GM18873 (cell line): ENCODE results near the gene TRDN.

Experiments
- ATAC-seq: cut with Tn5 transposase; IDR thresholded peaks from one replicate; pipeline ENCODE4 v1.9.1; 2021; ENCODE audit warnings: mild to moderate bottlenecking, moderate library complexity, moderate number of reproducible peaks; ENCODE audit not compliant: unreplicated experiment, low FRiP score

Gene TRDN

GRCh38 chr6:123210645-123211044 lies 426.1 kb downstream of the TRDN start:
- no peak for ATAC-seq

DNA sequence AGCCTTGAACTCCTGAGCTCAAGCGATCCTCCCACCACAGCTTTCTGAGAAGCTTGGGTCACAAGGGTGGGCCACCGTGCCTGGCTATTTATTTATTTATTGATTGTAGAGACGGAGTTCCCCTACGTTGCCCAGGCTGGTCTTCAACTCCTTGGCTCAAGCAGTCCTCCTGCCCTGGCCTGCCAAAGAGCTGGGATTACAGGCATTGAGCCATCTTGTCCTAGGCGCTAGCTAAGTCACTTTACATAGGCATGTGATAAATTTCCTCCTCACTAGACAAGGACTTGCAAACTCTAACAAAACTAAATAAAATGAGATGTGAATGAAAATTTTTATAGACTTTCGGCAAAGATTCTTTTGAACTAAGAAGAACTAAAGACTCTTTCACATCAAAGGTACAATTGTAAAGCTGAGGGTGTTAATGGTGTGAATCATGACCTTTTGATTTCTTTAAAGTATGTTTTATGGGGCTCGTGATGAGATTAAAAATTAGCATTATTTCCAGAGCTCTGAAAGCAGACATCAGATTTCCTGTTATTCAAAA lies 428.7 kb downstream of the TRDN start:
- no peak for ATAC-seq

DNA sequence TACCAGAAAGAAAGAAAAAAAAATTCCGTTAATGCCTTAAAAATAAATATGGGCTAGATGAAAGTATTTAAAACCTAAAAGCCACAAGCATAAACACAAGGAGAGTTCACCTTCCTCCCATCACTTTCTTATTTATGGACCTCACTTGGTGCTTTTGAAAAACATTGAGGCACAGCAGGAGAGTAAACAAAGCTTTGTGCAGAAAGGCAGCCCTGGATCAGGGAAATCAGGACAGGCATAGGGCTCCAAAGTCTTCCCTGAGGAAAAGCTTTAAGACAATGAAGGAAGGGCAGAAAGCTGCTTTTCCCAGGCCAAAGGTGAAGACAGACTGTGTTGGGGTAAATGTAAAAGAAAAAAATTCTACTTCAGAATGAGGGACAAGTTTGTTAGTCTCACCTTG lies 432.8 kb downstream of the TRDN start:
- no peak for ATAC-seq

DNA sequence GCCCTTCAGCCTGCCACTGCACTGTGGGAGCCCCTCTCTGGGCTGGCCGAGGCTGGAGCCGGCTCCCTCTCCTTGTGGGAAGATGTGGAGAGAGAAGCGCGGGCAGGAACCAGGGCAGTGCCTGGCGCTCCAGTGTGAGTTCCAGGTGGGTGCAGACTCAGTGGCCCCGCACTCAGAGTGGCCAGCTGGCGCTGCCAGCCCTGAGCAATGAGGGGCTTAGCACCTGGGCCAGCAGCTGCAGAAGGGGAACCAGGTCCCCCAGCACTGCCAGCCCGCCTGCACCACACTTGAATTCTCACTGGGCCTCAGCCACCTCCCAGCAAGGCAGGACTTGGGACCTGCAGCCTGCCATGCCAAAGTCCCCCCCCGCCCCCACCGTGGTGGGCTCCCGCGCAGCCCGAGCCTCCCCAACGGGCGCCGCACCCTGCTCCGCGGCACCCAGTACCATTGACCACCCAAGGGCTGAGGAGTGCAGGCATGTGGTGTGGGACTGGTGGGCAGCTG lies 434.8 kb downstream of the TRDN start:
- ATAC-seq, result no peak

DNA sequence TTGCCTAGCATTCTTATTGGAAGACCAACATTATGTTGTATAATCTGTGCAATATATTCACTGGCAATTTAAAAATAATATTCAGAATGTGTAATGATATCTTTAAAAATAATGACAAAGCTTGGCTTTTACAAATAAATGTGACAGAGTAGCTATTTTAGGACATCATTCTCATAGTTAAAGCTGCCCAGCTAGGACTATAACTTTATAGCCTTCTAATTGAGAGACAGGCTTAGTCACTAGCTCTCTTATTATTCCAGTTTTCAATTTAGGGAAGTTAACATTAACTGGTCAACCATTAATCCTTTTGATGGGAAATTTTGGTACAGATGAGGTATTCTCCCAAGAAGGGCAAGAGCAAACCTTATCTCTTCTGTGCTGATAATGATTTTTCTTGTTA lies 443.5 kb downstream of the TRDN start:
- no peak for ATAC-seq

- ATAC-seq, result no peak
Measured at GRCh38 chr6:123189816-123190215, 446.9 kb downstream of the TRDN start.

GRCh38 chr6:123182998-123183397 lies 453.8 kb downstream of the TRDN start:
- ATAC-seq, result no peak

DNA sequence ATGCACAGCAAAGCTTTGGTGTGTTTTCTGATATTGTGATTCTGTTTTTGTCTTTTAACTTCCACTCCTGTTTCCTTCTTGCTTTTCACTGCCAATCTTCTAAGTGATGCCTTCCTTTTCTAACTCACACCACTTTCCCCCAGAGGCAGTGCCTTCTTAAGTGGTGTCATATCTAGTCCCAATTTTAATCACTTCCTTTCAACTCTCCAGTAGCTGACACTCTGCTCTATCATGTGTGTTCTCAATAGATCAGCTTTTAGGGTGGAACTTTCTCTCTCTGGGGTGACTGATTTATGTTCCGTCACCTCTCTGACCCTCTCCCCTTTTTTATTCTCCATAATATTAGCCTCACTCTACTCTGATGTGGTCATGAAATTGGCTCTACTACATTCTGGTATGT lies 460.0 kb downstream of the TRDN start:
- ATAC-seq, result no peak

DNA sequence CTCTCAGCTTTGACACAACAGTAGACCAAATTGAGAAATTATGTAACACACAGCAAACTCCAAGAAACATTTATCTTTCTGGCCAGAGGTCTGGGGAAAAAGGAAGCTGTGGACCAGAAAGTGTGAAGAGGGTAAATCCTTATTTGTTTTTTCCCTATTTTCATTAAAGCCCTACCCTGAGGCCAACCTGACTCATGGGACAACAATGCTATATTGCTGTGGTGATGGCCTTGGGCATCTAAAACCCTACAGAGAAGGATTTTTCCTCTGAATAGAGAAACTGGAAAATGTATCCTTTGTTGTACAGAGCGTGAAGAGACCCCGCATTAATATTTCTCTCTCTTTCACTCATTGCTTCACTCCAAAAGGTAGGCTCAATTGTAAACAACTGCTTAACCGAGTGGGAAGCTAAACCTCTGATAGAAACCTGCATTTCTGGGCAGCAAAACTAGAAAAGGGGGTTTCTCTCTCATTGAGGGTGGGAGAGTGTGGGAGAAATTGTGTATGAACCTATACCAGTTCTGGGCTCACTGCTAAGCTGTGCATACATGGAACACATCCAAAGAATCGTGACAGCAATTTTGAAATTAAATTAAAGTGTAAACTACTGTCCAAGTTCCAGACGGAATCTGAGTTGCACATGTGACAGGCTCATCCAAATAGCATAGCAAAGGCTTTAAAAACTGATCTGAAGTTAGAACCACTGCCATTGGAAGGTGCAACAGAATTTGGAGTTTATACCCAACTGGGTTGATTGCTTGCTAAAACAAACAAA lies 465.2 kb downstream of the TRDN start:
- ATAC-seq, result no peak

DNA sequence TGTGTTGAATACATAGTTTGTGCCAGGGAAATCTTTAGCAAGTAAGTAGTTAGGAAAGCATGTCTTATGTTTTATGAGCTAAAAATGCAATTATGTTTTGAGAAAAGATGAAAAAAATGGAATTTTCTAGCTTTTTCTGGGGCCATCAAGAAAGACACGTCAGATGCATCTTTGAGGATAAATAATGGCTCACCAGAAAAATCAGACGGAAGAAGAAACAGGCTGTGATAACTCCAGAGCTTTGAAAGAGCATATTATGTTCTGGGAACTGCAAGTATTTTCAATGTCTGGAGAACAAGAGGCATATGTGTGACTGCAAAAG lies 467.0 kb downstream of the TRDN start:
- no peak for ATAC-seq

GRCh38 chr6:123168892-123169773 lies 467.6 kb downstream of the TRDN start:
- no peak for ATAC-seq

DNA sequence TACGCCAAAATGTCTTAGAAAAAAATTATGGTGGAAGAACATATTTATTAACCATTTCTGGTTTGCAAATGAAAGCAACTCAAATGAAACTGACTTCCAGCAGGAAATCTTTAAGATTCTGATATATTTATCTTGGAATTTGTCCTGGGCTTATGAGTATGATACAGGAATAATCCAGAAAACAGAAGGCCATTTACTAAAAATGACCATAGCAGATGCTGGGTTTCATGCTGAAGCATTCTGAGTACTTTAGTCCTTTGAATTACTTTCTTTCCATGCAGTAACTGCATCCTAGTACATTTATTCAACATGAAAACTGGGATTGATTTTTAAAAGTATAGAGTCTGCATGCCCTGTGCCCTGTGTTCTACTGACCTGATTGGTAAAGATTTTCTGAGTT lies 468.3 kb downstream of the TRDN start:
- ATAC-seq, result no peak
